Fibroblast of mammary gland (primary cell): Measurements from ENCODE around the gene GANAB.
A peak's percentile ranks its signal among the peaks of the same experiment; 100 is the strongest.

Source experiments
- DNase-seq: peaks from one replicate; pipeline ENCODE4 v3.0.0-alpha.2; 2010; ENCODE audit warnings: low read depth
- H3K4me3 ChIP-seq: 2 replicates; pipeline ENCODE4 v1.5.1; 2011; ENCODE audit warnings: low read depth, mild to moderate bottlenecking, low read length, moderate library complexity; ENCODE audit not compliant: control insufficient read depth
- CTCF ChIP-seq: conservative IDR thresholded peaks from 2 replicates; pipeline ENCODE4 v1.5.1; 2011; ENCODE audit warnings: low read depth, low read length, inconsistent platforms; ENCODE audit not compliant: control insufficient read depth, insufficient read depth

The GANAB gene

DNA sequence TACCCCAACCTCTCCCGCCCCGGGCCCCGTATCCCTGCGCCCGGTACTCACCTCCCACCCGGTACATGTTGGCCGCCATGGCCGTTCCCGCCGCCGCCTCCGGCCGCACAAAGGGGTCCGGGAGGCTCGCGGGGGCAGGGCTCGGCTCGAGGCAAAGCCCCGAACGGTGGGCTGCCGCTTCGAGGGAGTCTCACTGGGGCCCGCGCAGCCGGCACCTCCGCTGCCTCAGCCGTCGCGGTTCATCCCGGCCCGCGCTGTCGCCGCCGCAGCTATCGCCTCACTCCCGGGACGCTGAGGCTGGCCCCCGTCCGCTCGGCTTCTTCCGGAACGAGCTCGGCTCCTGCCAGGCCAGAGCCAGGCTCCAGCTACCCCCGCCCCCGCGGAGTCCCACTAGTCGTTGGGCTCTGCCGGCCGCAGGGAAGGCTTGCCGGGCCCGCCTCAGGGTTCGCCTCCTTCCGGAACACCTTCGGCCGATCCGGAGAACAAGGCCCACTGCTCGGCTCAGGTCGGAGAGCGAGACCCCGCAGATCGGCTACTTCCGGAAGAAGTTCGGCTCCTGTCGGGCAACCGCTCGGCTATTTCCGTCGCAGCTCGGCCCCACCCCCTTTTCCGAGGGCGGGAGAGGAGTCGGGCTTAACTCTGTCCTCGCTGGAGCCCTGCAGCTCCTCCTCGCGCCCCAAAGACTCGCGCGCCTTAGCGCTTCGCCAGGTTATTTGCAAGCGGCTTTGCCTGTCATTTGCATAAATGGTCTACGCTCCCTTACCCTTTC, 44.9 kb downstream of the GANAB start, which contains the start of gene MTA2:
MTA2 (minus strand) TSS at position 494 of the 769 bp plus-strand sequence; CDS start at position 79, 415 bp downstream.
- peak within 1 kb of the TSS; percentile 89 for H3K4me3 ChIP-seq
- DNase-seq = peak; percentile 97
- no peak for TF ChIP-seq CTCF

GRCh38 chr11:62601122-62601371, 45.4 kb downstream of the GANAB start:
- H3K4me3 ChIP-seq = peak overlapping the region; percentile 89
- no peak for TF ChIP-seq CTCF
- no peak for DNase-seq

DNA sequence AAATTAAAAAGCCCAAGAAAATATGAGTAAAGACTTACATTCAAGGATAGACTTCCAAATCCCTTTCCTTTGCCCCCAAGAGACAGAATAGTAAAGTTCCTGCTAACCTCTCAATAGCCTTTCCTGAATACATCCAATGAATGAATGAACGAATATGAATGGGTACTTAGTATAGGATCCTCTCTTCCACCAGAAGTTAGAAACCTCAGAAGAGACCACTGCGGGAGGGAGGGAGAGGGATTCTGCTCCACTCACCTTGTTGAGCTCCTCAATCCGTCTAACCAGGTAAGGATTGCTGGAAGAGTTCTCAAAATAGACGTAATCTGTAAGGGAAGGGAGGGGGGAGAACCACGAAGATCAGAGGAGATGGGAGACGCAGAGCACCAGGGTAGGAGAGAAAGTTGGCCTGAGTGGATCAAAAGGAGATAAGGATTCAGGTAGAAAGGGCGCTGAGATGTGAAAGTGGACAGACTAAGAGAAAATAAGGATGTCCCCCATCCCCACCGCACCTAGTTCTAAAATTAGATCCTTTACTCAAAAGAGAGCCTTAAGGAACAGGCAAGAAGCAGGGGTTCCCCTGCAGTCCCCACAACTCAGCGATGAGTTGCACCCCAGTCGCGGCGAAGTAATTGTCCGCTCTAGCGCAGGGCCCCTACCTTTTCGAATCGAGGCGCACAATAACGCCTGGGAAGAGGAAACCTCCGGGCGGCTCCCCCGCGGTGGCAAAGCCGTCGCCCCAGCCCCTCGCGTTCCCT, 45.9 kb downstream of the GANAB start:
- TF ChIP-seq CTCF = no peak
- DNase-seq = no peak
- H3K4me3 ChIP-seq = peak overlapping the region; percentile 89

DNA sequence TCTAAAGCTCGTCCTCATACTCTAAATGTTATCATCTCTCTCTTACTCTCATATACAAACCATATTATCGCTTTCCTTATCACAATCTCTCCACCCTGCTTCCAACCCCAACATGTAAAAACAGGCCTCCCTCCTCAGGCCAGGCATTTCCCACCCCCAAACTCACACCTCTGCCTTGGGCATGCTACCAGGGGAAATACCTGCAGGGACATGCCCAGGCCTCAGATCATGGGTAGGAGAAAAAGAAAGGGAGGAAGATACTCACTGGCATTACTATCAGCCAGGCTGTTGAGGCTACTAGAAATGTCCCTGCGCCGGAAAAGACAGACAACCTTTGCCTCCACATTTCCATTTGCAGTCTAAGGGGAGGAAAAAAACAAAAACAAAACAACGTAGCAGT, 46.5 kb downstream of the GANAB start:
- TF ChIP-seq CTCF = no peak
- DNase-seq = no peak
- peak overlapping the region; percentile 89 for H3K4me3 ChIP-seq

GRCh38 chr11:62599069-62599696, 47.2 kb downstream of the GANAB start:
- peak; percentile 99 for DNase-seq
- peak overlapping the region; percentile 89 for H3K4me3 ChIP-seq
- TF ChIP-seq CTCF = no peak

DNA sequence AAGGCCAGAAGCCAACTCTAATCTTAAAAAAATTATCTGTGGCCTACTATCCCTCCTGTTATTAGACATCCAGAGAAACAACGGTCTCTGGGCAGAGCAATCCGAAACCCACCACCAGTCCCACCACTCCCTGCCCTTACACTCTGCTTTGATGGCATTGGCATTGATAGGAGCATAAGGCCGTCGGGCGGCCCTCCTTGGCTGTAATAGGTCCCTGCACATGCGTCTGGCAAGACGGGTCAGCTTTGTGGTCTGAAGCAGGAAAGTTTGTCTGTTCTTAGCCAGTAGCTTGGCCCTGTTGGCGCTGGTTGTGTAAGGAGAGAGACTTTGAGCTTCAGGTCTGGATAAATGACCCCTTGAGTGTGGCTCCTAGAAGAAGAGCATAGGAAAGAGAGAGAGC, 51.3 kb downstream of the GANAB start:
- no peak for DNase-seq
- H3K4me3 ChIP-seq = no peak overlapping the region
- TF ChIP-seq CTCF = no peak
